Measurements from ENCODE around the gene TMUB1.

The TMUB1 gene

GRCh38 chr7:151124899-151125399 lies 41.7 kb upstream of the TMUB1 start:
- peak overlapping the region; percentile 70 for H3K4me3 ChIP-seq
- H3K27ac ChIP-seq = no peak overlapping the region
- TF ChIP-seq CTCF (IDR thresholded peaks at IDR 0.05) = no peak
- DNase-seq (ENCODE audit: low spot score) = no peak

- no peak for DNase-seq (ENCODE audit: low spot score)
- TF ChIP-seq CTCF (IDR thresholded peaks at IDR 0.05) = no peak
- Histone ChIP-seq H3K4me3 (no peak overlapping the region), H3K27ac (no peak overlapping the region)
These were observed 41.2 kb upstream of the TMUB1 start for GRCh38 chr7:151124481-151124880.

DNA sequence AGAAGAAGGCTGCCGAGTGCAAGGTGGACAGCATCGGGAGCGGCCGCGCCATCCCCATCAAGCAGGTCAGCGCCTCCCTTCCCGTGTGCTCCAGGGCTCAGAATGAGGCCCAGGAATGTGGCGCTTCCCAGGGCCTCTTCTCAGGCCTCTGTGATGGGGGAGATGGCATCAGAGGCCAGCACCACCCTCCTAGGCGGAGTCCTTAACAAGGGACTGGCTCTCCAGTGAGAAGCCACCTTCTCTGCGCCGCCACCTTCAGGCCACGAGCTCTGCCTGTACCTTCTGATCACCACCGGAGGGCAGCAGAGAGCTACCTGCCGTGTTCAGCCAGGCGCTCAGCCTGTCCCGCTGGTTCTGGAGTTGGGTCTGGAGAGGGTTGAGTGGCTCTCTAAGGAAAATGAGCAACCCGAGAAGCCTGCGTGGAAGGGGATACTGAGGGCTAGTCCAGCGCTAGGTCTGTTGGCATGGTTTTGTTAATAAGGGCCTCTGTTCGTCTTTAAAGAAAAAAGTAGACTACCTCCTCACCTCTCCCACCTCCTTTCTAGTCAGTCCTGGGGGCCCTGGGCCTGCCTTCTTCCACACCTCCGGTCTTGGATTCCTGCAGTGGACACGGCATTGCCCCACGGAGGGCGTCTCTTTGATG lies 40.6 kb upstream of the TMUB1 start:
- peak; percentile 96 for TF ChIP-seq CTCF (IDR thresholded peaks at IDR 0.05)
- Histone ChIP-seq H3K27ac (no peak overlapping the region), H3K4me3 (no peak overlapping the region)
- DNase-seq (ENCODE audit: low spot score) = peak; percentile 83

DNA sequence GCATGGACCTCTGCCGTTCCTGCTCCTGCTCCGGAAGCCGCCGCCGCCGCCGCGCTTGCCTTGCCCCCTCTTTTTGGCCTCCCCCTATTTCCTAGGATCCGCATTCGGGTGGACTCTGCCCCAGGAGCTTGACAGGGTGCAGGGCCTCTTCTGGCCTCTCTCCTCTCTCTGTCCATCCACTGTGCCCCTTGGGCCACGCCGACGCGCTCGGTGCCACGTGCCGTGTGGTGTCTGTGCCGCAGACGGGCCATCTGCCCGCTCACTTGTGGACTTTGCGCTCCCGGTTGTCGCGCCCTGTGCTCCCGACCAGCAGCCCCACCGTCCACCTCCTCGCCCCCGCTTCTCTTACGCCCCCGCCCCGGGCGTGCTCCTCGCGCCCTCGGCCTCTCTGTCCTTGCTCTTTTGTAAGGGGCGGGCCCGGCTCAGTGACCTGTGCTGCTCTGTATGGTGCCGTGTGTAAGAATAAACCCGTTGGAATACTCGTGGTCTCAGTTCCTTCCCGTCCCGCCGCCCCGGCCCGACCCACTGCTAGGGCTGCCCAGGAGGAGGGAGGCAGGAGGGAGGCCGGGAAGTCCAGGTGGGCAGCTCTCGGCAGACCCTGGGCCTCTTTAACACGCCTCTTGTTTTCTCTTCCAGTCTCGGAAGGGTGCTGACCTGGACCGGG lies 40.0 kb upstream of the TMUB1 start:
- TF ChIP-seq CTCF (IDR thresholded peaks at IDR 0.05) = no peak
- H3K4me3 ChIP-seq = no peak overlapping the region
- H3K27ac ChIP-seq = no peak overlapping the region
- DNase-seq (ENCODE audit: low spot score) = no peak

GRCh38 chr7:151122796-151123157 lies 39.5 kb upstream of the TMUB1 start:
- DNase-seq (ENCODE audit: low spot score) = no peak
- Histone ChIP-seq H3K27ac (no peak overlapping the region), H3K4me3 (no peak overlapping the region)
- no peak for TF ChIP-seq CTCF (IDR thresholded peaks at IDR 0.05)

DNA sequence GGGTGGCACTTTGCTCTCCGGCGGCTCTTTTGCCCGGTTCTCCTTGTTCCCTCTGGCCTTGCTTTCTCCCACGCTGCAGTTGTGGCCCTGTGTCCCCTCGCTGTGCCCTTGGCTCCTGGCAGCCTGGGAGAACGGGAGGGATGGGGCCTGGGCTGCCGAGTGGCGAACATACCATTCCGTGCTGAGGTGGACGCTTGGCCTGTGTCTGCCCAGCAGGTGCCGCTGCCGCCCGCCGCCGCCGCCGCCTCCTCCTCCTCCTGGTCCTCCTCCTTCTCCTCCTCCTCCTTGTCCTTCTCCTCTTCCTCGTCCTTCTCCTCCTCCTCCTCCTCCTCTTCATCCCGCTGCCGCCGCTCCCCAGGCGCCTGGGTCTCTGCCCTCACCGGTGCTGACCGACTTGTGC lies 39.0 kb upstream of the TMUB1 start:
- DNase-seq (ENCODE audit: low spot score) = no peak
- H3K27ac ChIP-seq = no peak overlapping the region

More for the DNA sequence above, 39.0 kb upstream of the TMUB1 start:
- H3K4me3 ChIP-seq = no peak overlapping the region
- TF ChIP-seq CTCF (IDR thresholded peaks at IDR 0.05) = no peak
